ENCODE results near the gene GRAMD4. TPM values are rescaled to one million over a fixed set of nuclear protein-coding genes. Genes with fewer than 3 reads are reported as not detected.
A peak's percentile ranks its signal among the peaks of the same experiment; 100 is the strongest.

GRAMD4 gene, protein sequence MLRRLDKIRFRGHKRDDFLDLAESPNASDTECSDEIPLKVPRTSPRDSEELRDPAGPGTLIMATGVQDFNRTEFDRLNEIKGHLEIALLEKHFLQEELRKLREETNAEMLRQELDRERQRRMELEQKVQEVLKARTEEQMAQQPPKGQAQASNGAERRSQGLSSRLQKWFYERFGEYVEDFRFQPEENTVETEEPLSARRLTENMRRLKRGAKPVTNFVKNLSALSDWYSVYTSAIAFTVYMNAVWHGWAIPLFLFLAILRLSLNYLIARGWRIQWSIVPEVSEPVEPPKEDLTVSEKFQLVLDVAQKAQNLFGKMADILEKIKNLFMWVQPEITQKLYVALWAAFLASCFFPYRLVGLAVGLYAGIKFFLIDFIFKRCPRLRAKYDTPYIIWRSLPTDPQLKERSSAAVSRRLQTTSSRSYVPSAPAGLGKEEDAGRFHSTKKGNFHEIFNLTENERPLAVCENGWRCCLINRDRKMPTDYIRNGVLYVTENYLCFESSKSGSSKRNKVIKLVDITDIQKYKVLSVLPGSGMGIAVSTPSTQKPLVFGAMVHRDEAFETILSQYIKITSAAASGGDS
- 10 to 100 TPM; 61.2 to 81.5 TPM for total RNA-seq
- 20.8 TPM for polyA plus RNA-seq (ENCODE audit: insufficient read depth, low read depth, low replicate concordance)
- long read RNA-seq, donor 1 = 0 reads
- long read RNA-seq, donor 2, partial matches to known transcripts = 7 of 7 reads
- long read RNA-seq, donor 2, other reads (novel, unspliced or antisense) = 0 of 7 reads

DNA sequence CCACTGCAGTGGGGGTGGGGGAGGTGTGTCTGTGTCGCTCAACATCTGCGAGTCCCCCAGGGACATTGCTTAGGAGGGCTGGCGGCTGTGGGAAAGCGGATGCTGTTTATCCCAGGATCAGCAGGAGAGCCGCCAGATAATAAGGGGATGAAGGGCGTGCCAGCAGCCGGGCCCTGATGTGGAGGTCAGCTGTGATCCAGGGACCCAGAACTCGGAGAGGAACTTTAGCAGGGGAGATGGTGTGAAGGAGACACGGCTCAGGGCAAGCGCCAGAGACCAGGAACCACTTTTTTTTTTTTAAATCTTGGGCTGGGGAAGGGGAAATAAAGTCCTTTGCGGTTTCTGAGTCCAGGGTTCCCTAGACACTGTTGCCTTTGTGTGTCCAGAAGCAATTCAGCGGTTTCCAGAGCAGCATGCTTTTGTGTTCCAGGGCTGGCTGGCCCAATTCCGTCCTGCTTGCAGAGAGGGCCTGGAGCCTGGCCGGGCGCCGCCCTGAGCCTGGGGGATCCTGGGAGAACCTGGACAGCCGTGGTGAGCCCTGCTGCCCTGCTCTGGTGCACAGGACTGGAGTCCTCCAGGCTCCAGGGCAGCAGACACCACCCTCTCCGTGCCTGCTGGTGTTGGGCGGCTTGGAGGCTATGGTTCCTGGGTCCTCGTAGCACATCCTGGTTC lies at the start of gene GRAMD4:
GRAMD4 (plus strand) TSS at position 557 of the 672 bp plus-strand sequence. CDS start 6,414 bp downstream, outside the sequence.
- no peaks in the 10 kb centered on the region for H3K9me3 ChIP-seq
- peak; percentile 58 for DNase-seq
- 40 to 53% methylated on average over 16 to 20 of the region's 20 CpGs for WGBS, 2 donors
- H3K27ac ChIP-seq = peak within 1 kb of the TSS in 1 of 2 donors; percentile 33
- intact Hi-C loops (cut with DNase I; ENCODE audit: low total_unique reads) = no loop called here
- H3K27me3 ChIP-seq = no peaks in the 10 kb centered on the region
- no peaks in the 10 kb centered on the region for H3K36me3 ChIP-seq (ENCODE audit: low read depth, missing control alignments)
- no peak for TF ChIP-seq POLR2A (IDR thresholded peaks at IDR 0.05)
- TF ChIP-seq CTCF (IDR thresholded peaks at IDR 0.05) = no peak
- peaks cover 10% of the 10 kb centered on the region for H3K4me1 ChIP-seq
- no peak within 1 kb of the TSS for H3K4me3 ChIP-seq

- no peak overlapping the region for H3K4me3 ChIP-seq
- no peaks in the 10 kb centered on the region for H3K36me3 ChIP-seq (ENCODE audit: low read depth, missing control alignments)
- WGBS, 2 donors = 70 to 79% methylated on average over 7 of the region's 7 CpGs
- H3K4me1 ChIP-seq = peaks cover 8% of the 10 kb centered on the region
- H3K27ac ChIP-seq = no peak overlapping the region
- H3K9me3 ChIP-seq = no peaks in the 10 kb centered on the region
- TF ChIP-seq CTCF (IDR thresholded peaks at IDR 0.05) (no peak), POLR2A (IDR thresholded peaks at IDR 0.05) (no peak)
- DNase-seq = no peak
- intact Hi-C loops (cut with DNase I; ENCODE audit: low total_unique reads) = no loop called here
- H3K27me3 ChIP-seq = no peaks in the 10 kb centered on the region
These were observed 48.4 kb upstream of the GRAMD4 start for GRCh38 chr22:46571642-46572250.

- no peak for TF ChIP-seq POLR2A (IDR thresholded peaks at IDR 0.05)
- no peak for TF ChIP-seq CTCF (IDR thresholded peaks at IDR 0.05)
- Histone ChIP-seq H3K4me1 (peaks cover 13% of the 10 kb centered on the region), H3K36me3 (ENCODE audit: low read depth, missing control alignments) (no peaks in the 10 kb centered on the region), H3K27ac (no peak overlapping the region), H3K9me3 (no peaks in the 10 kb centered on the region), H3K4me3 (no peak overlapping the region), H3K27me3 (no peaks in the 10 kb centered on the region)
- no peak for DNase-seq
- intact Hi-C loops (cut with DNase I; ENCODE audit: low total_unique reads) = no loop called here
- WGBS, 2 donors = 75 to 83% methylated on average over 7 to 19 of the region's 19 CpGs
These were observed 47.0 kb upstream of the GRAMD4 start for GRCh38 chr22:46572911-46573780.

DNA sequence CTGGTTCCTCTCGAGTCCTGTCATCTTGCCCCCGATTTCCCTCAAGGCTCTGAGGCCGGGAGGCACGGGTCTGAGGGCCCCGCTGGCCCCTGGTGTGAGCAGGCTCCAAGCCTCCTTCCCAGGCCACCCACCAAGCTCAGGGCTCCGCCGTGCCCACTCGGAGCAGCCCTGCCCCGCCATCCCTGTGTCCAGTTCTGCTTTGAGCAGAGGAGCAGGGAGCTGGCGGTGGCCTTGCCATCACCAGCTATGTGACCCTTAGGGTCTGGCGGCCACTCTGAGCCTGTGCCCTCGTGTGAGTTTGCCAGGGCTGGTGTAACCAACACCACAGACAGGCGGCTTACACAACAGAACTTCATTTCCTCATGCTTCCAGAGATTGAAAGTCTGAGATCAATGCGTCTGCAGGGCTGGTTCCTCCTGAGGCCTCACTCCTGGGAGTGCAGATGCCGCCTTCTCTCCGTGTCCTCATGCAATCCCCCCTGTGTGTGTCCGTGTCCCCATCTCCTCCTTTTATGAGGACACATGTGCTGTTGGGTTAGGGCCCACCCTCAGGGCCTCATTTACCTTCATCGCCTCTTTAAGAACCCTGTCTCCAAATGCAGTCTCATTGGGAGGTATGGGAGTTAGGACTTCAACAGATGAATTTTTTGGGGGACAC lies 46.3 kb upstream of the GRAMD4 start:
- no peak for DNase-seq
- intact Hi-C loops (cut with DNase I; ENCODE audit: low total_unique reads) = no loop called here
- Histone ChIP-seq H3K4me3 (no peak overlapping the region), H3K27me3 (no peaks in the 10 kb centered on the region), H3K4me1 (peaks cover 19% of the 10 kb centered on the region), H3K27ac (no peak overlapping the region), H3K9me3 (no peaks in the 10 kb centered on the region), H3K36me3 (ENCODE audit: low read depth, missing control alignments) (no peaks in the 10 kb centered on the region)
- TF ChIP-seq CTCF (IDR thresholded peaks at IDR 0.05) (no peak), POLR2A (IDR thresholded peaks at IDR 0.05) (no peak)
- 73 to 83% methylated on average over 16 to 18 of the region's 18 CpGs for WGBS, 2 donors

All from testis (tissue), 5 donors.